Upper lobe of left lung (tissue), 4 donors: ENCODE results near the gene CDADC1.

Experiments used
- CTCF ChIP-seq, 6 experiments: fragments of 450-650 bp in 4 of 6; fragments of 200-600 bp in 2 of 6; sonication (generic) in 2 of 6; IDR thresholded peaks; one replicate each; pipeline ENCODE4 v1.5.1; 2016 to 2019; ENCODE audit warnings: antibody characterized with exemption in 6 of 6
- POLR2A ChIP-seq, 4 donors: fragments of 450-650 bp; IDR thresholded peaks; one replicate each; pipeline ENCODE4 v1.5.1; 2016 to 2017; ENCODE audit warnings: antibody characterized with exemption in 4 of 4, mild to moderate bottlenecking in 2 of 4
- POLR2AphosphoS5 ChIP-seq, 2 donors: sonication (generic); formaldehyde crosslinking; IDR thresholded peaks; one replicate each; pipeline ENCODE4 v1.5.1; 2017; ENCODE audit warnings: antibody characterized with exemption in 2 of 2

DNA sequence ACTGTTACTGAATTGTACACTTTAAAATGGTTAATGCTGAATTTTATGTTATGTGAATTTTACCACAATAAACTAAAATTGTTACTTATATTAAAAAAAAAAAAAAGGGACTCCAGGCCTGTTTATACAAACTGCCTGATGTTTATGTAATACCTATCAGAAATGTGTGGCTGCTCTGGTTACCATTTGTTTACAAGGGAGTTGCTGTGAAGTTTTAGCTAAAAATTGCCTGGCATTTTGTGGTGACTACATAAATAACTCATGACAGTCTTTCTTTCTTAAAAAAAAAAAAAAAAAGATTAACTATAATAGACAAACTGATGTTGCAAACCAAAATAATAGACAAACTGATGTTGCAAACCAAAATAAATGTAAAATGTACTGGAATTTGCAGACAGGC is 71.8 kb downstream of the CDADC1 start:
- TF ChIP-seq CTCF (IDR thresholded peaks at IDR 0.05) (no peak), POLR2A (IDR thresholded peaks at IDR 0.05) (no peak), POLR2AphosphoS5 (IDR thresholded peaks at IDR 0.05) (no peak)
